ENCODE measurements around the gene CD180.
"Not testable (repeated sequence)": the region's sequence is repeated elsewhere in the genome, so short reads cannot be mapped to it uniquely, and the experiment has no call there.

The CD180 gene

DNA sequence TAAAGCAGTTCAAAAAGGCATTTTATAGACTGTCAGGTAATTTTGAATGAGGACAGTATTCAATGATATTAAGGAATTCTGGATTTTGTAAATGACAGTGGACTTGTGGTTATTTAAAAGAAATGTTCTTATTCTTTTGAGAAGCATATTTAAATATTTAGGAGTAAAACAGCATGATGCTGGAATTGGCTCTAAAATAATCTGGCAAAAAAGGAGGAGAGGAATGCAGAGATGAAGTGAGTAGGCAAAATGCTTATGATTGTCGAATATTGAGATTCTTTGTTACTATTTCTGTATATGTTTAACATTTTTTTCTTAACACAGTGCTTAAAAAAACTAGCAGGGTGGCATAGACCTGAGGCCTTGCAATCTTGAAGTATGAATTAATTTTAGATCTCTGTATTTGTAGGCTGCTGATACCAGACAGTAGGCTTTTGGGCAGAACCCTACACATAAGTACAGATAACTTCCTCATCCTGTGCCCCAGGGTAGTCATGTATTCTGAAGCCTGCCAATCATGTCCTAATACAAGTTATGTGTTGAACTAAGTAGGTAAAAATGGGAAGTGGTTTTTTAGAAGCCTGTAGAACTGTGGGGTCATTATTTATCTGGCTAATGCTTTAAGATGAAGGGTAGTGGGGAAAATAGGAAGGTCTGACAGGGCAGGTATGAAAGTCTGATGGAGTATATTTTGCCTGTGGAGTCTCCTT lies 9.4 kb downstream of the CD180 start:
- no peak for DNase-seq

DNA sequence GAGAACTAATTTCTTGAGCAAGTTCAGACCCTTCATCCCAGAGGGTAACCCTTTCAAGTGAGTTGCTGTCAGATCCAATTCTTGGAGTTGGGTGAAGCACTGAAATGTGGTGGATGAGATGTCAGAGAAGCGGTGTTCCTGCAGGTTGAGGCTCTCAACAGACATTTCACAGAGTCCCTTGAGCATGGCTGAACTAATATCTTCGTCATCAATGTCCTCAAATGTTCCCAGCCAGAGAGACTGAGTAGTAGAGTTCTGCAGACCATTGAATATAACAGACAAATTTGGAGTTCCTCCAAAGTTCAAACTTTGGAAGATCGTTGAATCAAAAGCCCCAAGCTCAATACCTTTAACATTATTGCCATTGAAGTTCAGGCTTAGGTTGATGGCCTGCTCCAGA lies 12.7 kb downstream of the CD180 start:
- no peak for DNase-seq

DNA sequence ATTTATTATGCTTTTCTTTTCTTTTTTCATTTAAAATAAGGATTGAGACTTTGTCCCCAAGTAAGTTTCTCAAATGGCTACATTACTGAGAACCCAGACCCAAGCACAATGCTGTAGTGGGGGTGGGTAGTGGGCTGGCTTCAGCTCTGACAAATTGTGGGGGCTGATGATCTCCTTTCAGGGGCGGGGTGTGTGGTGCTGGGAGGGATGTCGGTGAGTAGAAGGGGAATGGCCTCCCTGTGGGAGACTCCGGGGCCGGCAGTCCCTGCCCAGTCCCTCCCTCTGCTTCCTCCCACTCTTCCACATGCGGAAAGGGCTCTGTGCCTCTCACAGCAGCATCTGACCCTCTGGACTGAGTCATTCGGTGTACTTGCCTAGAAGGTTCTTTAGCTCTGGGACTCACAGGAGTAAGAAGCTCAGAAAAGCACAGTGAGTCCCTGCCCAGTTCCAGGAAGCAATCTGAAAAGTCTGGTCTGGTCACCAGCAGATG lies 14.3 kb downstream of the CD180 start:
- DNase-seq, result peak; percentile 41

DNA sequence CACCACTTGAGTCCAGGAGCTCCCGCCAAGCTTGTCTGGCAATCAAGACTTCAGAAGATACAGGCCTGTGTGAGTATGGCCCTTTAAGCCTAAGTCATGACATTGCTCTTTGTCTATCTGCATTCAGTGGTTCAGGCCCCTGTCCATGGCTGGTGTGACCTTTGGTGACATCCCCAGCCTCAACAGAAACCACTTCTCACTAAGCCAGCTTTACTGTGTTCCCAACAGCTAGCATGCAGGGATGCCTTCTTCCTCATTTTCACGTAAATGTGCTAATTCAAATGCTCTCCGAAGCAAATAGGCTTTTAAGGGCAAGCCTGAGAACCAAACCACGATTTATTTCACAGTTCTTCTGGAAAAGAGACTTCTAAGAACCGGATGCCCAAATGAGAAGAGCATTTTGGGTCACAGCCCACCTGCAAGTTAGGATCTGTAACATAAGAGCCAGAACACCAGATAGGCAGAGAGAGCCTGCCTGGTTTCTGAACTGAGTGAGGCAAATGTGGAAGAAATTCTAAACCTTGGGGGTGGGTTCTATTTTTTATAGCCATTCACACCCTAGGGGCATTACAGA lies 14.9 kb downstream of the CD180 start:
- no peak for DNase-seq

DNA sequence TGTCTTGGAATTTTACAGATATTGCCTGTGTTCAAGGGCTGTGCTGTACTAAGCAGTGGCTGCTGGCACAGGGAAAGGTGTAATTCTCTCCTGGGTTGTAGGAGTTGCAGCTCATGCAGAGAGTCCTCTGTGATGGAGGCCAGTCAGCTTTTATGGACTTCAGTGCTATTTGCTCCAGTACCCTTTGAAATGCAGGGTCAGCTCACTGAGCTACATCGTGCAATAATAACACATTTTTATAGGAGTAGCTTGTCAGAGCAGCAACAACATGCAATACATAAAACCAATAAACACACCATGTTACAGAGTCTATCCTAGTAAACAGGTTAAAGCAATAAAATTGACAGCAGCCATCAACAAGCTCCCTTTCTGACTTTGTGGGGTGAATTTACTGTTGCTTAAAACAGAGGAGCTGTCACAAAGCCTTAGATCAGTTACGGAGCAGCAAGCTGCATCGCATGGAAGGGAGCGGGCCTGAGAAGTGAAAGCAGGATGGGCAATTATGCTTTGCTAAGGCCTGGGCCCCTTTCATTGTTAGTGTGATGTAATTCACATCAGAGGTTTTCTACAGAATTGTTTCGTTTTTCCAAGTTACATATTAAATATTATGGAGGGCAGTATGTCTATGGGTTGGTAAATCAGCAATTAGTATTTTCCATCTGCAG lies 16.8 kb downstream of the CD180 start:
- DNase-seq, result no peak

DNA sequence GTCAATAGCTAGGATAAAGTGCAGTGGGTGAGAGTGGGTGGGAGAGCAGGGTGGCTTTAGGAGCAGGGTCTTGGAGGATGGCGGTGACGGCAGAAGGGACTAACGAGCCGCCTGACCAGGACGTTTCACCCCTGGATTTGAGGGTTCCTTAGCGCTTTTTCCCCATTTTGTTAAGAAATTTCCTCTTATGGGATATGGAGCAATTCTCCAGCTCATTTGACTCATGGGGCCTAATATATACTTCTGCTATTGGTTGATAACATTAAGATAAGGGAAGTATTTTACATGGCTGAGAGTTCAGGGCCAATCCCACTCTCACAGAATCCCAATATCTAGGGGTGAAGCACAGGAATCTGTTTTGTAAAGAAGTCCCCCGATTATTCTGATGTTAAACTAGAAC lies 17.6 kb downstream of the CD180 start:
- DNase-seq, result no peak

DNA sequence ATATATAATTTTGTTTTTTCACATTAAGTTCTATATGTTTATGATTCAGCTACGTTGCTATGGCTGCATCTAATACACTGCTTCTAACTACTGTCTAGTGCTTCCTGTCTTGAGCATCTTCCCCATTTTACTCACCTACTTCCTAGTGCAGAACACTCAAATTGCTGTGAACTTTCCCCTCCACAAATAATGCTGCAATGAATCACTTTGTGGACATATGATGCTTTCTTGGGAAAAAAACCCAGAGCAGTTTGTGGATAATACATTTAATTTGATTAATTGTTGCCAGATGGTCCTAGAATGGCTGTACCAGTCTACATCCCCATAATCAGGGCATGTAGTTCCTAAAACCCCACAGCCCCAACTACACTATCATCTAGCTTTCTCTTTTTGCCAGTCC lies 18.5 kb downstream of the CD180 start:
- peak; percentile 83 for DNase-seq

DNA sequence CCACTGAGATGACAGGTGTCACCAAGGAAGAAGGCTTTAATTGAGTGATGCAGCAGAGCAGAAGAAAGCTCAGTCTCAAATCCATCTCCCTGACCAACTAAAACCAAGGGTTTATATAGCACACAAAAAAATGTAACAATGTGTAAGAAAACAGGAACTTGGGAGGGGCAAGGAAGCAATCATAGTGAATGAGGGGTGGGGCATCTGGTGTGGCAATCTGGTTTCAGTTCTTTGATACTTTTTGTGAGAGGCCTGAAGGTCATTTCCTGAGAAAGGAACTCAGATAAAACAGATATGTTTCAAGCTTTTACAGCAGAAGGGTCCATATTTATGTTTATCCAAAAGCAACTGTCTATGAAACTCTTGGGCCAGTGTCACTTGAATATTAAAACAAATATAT lies 19.7 kb downstream of the CD180 start:
- no peak for DNase-seq

DNA sequence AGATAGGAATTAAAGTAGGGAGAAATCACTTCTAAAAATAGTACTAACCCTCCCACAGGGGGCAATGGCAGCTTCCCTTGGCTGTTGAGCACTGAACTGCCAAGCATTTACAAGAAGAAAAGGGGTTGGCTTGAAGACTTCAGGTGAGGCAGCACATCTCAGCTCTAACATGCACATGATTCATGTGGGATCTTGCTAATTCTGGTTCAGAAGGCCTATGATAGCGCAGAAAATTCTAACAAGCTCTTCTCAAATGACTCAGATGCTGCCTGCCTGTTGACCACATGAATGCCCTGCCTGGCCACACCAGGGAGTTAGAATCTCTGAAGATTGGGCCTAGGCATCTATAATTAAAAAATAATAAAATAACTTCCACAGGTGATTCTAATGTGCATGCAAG lies 22.6 kb downstream of the CD180 start:
- no peak for DNase-seq

DNA sequence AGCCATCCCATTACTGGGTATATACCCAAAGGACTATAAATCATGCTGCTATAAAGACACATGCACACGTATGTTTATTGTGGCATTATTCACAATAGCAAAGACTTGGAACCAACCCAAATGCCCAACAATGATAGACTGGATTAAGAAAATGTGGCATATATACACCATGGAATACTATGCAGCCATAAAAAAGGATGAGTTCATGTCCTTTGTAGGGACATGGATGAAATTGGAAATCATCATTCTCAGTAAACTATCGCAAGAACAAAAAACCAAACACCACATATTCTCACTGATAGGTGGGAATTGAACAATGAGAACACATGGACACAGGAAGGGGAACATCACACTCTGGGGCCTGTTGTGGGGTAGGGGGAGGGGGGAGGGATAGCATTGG lies 23.2 kb downstream of the CD180 start:
- not testable (repeated sequence) for DNase-seq

DNA sequence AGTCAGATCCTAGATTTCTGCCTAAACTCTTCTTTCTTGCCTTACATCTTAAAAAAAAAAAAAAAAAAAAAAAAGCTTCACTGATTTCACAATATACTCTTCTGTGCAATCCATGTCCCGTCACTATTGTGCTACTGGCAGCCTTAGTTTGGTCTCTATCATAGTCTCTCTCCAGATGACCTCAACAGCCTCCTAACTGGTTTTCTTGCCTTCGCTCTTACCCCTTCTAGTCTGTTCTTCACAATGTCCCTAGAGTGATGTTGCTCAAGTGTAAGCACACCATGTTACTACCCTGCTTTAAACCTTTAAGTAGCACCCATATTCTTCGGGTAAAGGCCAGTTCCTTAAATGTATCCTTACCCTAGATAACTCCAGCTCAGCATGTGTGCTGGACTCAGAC lies 25.8 kb downstream of the CD180 start:
- no peak for DNase-seq

DNA sequence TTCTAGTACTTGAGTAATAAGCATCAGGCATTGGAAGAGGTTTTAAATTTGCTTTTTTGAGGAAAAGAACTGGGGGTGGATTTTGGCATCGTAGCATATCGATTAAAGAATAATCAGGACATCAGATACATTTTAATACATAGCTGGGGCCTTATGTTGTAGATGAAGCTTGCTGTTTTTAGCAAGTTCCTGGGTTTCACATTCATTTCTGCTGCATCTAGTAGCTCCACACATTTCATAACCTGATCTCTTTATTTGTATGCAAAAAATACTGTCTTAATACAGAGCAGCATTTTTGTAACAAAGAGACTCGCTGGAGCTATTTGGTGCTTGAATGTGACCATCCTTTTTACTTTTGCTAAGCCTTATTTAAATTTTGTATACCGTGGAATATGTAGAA lies 28.5 kb downstream of the CD180 start:
- no peak for DNase-seq

DNA sequence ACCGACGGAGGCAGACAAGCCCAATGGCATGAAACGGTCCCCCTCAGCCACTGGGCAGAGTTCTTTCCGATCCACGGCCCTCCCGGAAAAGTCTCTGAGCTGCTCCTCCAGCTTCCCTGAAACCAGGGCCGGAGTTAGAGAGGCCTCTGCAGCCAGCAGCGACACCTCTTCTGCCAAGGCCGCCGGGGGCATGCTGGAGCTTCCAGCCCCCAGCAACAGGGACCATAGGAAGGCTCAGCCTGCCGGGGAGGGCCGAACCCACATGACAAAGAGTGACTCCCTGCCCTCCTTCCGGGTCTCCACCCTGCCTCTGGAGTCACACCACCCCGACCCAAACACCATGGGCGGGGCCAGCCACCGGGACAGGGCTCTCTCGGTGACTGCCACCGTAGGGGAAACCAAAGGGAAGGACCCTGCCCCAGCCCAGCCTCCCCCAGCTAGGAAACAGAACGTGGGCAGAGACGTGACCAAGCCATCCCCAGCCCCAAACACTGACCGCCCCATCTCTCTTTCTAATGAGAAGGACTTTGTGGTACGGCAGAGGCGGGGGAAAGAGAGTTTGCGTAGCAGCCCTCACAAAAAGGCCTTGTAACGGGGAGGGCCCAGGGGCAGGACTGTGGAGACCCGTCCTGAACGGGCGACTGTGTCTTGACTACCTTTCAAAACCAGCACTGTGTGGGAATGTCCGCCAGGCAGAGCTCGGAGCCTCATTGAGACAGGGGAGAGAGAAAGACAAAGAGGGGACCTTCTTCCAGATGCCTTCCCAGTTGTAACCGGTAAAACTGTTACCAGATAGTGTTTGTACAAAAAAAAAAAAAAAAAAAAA lies 29.9 kb downstream of the CD180 start:
- no peak for DNase-seq

DNA sequence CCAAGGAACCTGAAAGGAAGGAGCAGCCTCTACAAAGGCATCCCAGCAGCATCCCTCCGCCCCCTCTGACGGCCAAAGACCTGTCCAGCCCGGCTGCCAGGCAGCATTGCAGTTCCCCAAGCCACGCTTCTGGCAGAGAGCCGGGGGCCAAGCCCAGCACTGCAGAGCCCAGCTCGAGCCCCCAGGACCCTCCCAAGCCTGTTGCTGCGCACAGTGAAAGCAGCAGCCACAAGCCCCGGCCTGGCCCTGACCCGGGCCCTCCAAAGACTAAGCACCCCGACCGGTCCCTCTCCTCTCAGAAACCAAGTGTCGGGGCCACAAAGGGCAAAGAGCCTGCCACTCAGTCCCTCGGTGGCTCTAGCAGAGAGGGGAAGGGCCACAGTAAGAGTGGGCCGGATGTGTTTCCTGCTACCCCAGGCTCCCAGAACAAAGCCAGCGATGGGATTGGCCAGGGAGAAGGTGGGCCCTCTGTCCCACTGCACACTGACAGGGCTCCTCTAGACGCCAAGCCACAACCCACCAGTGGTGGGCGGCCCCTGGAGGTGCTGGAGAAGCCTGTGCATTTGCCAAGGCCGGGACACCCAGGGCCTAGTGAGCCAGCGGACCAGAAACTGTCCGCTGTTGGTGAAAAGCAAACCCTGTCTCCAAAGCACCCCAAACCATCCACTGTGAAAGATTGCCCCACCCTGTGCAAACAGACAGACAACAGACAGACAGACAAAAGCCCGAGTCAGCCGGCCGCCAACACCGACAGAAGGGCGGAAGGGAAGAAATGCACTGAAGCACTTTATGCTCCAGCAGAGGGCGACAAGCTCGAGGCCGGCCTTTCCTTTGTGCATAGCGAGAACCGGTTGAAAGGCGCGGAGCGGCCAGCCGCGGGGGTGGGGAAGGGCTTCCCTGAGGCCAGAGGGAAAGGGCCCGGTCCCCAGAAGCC lies 30.8 kb downstream of the CD180 start:
- peak; percentile 24 for DNase-seq

DNA sequence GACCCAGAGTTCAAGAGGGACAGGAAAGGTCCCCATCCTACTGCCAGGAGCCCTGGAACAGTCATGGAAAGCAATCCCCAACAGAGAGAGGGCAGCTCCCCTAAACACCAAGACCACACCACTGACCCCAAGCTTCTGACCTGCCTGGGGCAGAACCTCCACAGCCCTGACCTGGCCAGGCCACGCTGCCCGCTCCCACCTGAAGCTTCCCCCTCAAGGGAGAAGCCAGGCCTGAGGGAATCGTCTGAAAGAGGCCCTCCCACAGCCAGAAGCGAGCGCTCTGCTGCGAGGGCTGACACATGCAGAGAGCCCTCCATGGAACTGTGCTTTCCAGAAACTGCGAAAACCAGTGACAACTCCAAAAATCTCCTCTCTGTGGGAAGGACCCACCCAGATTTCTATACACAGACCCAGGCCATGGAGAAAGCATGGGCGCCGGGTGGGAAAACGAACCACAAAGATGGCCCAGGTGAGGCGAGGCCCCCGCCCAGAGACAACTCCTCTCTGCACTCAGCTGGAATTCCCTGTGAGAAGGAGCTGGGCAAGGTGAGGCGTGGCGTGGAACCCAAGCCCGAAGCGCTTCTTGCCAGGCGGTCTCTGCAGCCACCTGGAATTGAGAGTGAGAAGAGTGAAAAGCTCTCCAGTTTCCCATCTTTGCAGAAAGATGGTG lies 31.6 kb downstream of the CD180 start:
- no peak for DNase-seq

DNA sequence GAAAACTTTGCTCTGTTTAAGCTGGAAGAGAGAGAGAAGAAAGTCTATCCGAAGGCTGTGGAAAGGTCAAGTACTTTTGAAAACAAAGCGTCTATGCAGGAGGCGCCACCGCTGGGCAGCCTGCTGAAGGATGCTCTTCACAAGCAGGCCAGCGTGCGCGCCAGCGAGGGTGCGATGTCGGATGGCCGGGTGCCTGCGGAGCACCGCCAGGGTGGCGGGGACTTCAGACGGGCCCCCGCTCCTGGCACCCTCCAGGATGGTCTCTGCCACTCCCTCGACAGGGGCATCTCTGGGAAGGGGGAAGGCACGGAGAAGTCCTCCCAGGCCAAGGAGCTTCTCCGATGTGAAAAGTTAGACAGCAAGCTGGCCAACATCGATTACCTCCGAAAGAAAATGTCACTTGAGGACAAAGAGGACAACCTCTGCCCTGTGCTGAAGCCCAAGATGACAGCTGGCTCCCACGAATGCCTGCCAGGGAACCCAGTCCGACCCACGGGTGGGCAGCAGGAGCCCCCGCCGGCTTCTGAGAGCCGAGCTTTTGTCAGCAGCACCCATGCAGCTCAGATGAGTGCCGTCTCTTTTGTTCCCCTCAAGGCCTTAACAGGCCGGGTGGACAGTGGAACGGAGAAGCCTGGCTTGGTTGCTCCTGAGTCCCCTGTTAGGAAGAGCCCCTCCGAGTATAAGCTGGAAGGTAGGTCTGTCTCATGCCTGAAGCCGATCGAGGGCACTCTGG lies 32.6 kb downstream of the CD180 start:
- no peak for DNase-seq

DNA sequence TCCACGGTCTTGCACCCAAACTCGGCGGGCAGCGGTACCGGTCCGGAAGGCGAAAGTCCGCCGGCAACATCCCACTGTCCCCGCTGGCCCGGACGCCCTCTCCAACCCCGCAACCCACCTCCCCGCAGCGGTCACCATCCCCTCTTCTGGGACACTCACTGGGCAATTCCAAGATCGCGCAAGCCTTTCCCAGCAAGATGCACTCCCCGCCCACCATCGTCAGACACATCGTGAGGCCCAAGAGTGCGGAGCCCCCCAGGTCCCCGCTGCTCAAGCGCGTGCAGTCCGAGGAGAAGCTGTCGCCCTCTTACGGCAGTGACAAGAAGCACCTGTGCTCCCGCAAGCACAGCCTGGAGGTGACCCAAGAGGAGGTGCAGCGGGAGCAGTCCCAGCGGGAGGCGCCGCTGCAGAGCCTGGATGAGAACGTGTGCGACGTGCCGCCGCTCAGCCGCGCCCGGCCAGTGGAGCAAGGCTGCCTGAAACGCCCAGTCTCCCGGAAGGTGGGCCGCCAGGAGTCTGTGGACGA lies 33.3 kb downstream of the CD180 start:
- no peak for DNase-seq

DNA sequence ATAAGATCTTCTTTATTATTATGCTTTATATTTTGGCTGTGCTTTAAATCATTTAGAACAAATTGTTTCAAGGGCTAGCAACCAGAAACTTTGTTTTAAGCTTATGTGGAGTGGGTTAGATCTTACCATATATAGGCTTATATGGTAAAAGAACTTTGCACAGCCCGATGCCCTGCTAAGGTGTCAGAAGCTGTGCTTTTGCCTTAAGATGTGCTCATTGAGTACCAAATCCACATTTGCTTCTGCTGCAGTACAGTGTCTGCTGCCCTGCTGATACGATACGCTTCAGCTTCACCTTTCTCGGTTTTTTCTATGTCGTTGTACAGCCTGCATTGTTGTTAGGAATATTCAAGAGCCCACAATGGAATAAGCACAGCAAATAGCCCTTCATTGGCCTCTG lies 34.8 kb downstream of the CD180 start:
- no peak for DNase-seq

DNA sequence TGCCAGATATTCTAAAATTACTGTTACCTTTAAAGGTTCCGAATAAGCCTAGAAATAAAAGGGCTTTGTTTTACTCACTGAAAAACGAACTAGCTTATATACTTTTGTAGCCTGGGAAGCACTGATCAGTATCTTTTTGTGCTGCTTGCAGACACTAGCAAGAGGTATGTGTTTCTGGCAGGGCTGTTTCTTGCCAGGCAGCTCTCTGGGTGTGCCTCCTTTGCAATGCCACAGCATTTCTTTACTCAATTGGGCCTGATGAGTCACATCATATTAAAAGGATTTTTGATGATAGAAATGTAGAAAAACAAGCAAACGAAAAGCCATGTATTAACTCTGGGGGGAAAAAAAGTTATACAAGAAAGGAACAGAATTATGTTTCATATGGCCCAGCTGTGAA lies 35.6 kb downstream of the CD180 start:
- no peak for DNase-seq

DNA sequence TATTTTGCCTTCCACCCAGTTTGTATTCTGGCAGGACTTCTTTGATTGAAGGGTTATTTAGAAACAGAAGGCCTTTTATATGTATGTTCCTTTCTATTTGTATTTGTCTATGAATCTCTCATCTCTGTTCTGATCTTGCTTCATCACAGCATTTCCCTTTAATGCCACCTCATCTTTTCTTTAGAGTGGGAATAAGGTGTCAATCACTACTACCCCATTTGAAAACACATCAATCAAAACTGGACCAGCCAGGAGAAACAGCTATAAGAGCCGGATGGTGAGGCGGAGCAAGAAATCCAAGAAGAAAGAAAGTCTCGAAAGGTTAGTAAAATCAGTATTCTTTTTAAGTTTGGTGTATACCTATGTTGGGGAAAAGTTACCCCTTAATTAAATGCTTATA lies 36.3 kb downstream of the CD180 start:
- DNase-seq, result no peak
